WTC11 (cell line): ENCODE measurements around the gene MAPK8IP1.

Source experiments
- CTCF ChIP-seq: fragments of 200-600 bp; IDR thresholded peaks from 2 replicates; pipeline ENCODE4 v1.8.0; 2022; ENCODE audit warnings: antibody characterized with exemption
- E2F4 ChIP-seq: sonication (generic); formaldehyde crosslinking; IDR thresholded peaks from 2 replicates; pipeline ENCODE4 v1.8.1; 2022; ENCODE audit warnings: low read depth, mild to moderate bottlenecking, moderate library complexity, missing genetic modification reagents, borderline replicate concordance
- FOXP1 ChIP-seq: sonication (generic); formaldehyde crosslinking; IDR thresholded peaks from 2 replicates; pipeline ENCODE4 v1.8.0; 2022; ENCODE audit warnings: missing genetic modification reagents, mild to moderate bottlenecking, moderate library complexity, borderline replicate concordance
- MAX ChIP-seq: sonication (generic); formaldehyde crosslinking; IDR thresholded peaks from 2 replicates; pipeline ENCODE4 v1.8.0; 2022; ENCODE audit warnings: mild to moderate bottlenecking, missing genetic modification reagents
- NFATC4 ChIP-seq: fragments of 250-450 bp; sonication (Bioruptor Pico); IDR thresholded peaks from 2 replicates; pipeline ENCODE4 v1.9.0; 2021; ENCODE audit warnings: mild to moderate bottlenecking
- NR2C2 ChIP-seq: sonication (generic); formaldehyde crosslinking; IDR thresholded peaks from 2 replicates; pipeline ENCODE4 v1.8.0; 2022; ENCODE audit warnings: mild to moderate bottlenecking, missing genetic modification reagents
- ZBTB21 ChIP-seq: sonication (generic); formaldehyde crosslinking; IDR thresholded peaks from 2 replicates; pipeline ENCODE4 v1.8.1; 2023; ENCODE audit warnings: mild to moderate bottlenecking, missing genetic modification reagents, borderline replicate concordance
- ZSCAN18 ChIP-seq: fragments of 250-450 bp; sonication (Bioruptor Pico); IDR thresholded peaks from 2 replicates; pipeline ENCODE4 v2.1.2; 2022; ENCODE audit warnings: mild to moderate bottlenecking, moderate library complexity

- no peak for TF ChIP-seq E2F4
- no peak for TF ChIP-seq CTCF
- no peak for TF ChIP-seq MAX (CRISPR knock-in tag)
- TF ChIP-seq NR2C2 (CRISPR knock-in tag) = no peak
- TF ChIP-seq FOXP1 = no peak
- no peak for TF ChIP-seq ZBTB21 (CRISPR knock-in tag)
- no peak for TF ChIP-seq NFATC4 (CRISPR knock-in tag)
- TF ChIP-seq ZSCAN18 = no peak
These were observed 62.9 kb downstream of the MAPK8IP1 start for GRCh38 chr11:45948356-45948755.
